Fibroblast of skin of right biceps (primary cell): ENCODE measurements around the gene HS2ST1.

Source experiments
- DNase-seq: peaks from one replicate; pipeline ENCODE4 v3.0.0-alpha.2; 2013

HS2ST1 gene

DNA sequence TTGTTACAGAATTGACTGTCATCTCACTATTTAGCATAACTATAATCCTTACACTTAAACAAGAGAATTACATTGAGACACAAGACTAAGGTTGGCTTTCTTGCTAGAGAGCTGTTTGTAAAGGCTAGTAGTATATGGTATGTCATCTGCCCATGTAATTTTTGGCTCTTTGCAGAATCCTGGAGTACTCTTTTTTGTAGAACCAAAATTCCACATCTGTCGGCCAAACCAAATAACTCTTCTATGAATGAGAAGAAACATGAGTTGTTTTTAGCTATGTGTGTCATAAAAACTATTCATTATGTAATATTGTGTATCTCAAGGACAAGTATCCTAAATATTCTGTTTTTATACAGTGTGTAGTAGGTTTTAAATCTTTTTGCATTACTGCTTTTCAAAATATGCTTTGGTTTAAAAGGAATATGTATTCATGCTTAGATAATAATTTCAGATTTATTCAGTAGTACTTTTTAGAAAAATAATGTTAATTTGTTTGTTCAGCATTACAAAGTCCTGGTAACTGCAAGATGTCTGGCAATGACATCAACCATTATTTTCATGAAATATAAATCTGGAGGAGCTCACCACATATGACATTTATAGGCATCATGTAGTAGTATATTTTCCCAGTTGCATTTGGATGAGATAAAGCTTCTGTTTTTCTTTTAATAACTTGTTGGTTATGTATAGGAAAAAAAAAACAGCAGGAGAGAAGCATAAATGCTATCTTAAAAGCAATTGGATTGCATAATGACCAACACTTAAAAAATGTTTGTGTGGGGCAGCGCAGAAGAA lies 159.8 kb downstream of the HS2ST1 start:
- peak; percentile 12 for DNase-seq

GRCh38 chr1:87077959-87078639 lies 163.7 kb downstream of the HS2ST1 start:
- DNase-seq: no peak

GRCh38 chr1:87084244-87084836 lies 169.9 kb downstream of the HS2ST1 start:
- peak; percentile 34 for DNase-seq

DNA sequence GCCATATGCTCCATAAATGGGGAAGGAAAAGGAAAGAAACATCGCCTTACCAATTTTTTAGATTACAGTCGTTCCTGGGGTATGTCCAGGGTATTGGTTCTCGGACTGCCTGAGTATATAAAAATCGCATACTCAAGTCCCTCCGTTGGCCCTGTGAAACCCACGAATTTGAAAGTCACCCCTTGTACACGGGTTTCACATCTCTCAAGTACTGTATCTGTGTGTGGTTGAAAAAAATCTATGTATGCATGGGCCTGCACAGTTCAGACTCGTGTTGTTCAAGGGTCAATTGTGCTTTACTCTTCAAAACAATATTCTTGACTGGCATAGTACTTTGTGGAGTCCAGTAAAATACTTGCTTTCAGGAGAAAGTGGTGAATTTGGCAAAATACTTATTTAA lies 171.7 kb downstream of the HS2ST1 start:
- DNase-seq: no peak

- no peak for DNase-seq
Observed at GRCh38 chr1:87089070-87089736, 174.8 kb downstream of the HS2ST1 start.

DNA sequence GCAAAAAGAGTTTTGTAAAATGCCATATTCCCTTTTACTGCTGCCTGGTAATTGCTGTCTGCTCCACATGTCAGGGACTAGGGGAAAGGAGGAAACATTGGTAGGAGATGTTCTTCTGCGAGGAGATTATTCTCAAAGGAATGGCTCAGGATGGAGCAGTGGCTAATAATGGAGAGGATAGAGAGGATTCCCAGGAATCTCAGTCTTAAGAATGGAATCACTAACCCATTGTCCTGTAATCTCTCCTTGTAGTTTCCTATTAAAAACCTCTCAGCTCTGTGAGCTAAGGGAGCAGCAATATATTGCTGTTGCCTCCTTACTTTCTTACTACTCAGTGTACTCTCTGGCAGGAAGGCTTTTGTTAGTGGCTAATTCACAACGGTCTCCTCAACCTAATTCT lies 175.4 kb downstream of the HS2ST1 start:
- no peak for DNase-seq

DNA sequence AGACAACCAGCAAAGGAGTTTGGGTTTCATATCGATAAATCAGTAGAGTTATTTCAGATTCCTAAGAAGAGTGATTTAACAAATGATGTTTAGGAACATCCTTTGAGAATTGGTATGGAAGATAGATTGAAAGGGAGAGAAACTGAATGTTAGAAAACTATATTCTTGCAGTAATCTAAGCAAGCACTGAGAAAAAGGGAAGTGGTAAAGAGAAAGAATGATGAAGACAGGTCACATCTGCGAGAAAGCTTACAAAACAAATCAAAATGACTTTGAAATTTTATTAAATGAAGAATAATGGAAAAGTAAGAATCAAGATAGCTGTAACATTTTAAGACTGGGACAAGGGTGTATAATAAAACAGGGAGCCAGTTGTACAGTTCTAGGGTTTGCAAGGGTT lies 177.0 kb downstream of the HS2ST1 start:
- no peak for DNase-seq

GRCh38 chr1:87092846-87093245 lies 178.4 kb downstream of the HS2ST1 start:
- DNase-seq: no peak

GRCh38 chr1:87093286-87093685 lies 178.9 kb downstream of the HS2ST1 start:
- no peak for DNase-seq

GRCh38 chr1:87094238-87094637 lies 179.8 kb downstream of the HS2ST1 start:
- DNase-seq: no peak

- DNase-seq: no peak
Observed at GRCh38 chr1:87100271-87100670, 185.8 kb downstream of the HS2ST1 start.

DNA sequence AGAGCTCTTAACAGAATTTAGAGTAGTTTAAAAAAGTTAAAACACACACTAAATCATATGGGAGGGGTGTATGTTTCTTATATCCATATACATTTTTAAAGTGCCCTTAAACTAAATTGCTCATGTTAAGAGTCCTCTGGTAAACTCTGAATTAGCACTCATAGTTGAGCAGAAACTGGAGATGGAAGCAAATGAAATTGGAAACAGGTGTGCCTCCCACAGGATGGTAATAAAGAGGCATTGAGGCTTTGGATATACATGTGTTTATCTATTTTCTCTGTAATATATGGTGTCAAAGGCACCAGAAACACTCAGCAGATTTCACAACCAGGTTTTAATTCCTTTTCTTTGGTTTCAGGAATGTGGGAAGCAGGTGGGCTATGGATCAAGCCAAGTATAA lies 188.6 kb downstream of the HS2ST1 start:
- DNase-seq: no peak

DNA sequence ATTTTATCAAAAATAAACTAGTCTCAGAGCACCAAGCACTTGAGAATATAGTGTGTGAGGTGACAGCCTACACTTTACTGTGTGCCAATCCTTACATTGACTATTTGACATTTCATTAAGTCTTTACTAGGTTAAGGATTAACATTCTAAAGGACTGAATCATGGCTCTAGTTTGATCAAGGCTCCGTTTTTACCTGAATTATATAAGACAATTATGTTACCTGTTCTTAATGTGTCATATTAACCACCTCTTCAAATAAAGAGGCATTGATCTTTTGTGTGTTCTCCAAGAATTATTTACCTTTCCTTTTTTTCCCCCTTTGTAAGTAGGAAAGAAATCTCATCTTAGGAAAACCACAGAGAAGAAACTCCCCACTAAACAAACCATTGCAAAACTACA lies 189.7 kb downstream of the HS2ST1 start:
- DNase-seq: no peak

DNA sequence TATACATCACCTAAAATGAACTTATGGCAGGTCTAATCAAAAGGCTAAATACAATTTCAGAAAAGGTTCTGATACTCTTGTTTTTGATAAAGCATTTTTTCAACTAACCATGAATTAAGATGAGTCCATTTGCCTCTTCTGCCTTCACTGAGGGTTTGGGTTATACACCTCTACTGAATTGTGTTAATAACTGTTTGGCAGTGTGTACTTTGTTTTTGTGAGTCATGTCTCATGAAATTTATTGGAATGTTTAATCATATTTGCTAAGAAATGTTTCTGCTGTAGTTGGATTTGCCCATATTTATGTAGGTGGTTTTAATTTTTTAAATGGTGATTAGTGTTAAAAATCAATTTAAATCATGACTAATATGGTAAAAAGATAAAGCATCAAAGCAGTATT lies 190.5 kb downstream of the HS2ST1 start:
- DNase-seq: no peak

- no peak for DNase-seq
Observed at GRCh38 chr1:87106144-87106543, 191.7 kb downstream of the HS2ST1 start.

DNA sequence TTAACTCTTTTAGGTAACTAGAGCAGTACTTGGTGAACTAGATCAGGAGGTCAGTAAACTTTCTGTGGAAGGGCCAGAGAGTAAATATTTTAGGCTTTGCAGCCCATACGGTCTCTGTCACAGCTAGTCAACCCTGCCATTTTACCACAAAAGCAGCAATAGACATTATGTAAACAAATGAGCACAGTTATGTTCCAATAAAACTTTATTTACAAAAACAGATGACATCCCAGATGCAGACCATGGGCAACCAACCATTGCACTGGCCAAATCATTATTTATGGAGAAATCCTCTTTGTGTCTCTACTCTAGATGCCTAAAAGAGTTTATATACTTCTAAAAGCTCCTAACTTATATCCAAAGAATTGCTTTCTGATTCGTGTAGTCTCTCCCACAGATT lies 192.4 kb downstream of the HS2ST1 start:
- no peak for DNase-seq

DNA sequence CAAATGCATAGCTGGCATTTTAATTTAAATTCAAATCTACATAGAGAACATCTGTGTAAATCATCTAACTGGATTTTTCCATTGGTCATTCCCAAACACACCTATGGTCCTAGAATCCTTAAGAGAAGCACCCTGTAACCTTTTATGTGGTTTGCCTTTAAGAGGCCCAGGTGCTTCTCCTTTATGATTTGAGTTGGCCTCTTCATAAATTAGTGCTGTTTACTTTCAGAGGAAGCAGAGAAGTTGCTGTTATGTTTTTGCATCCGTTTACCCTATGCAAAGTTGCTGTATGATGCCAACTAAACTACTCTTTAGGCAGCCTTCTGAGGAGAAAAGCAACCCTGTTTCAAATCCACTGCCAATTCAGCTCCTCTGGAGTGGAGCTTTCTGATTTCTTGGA lies 193.8 kb downstream of the HS2ST1 start:
- no peak for DNase-seq

DNA sequence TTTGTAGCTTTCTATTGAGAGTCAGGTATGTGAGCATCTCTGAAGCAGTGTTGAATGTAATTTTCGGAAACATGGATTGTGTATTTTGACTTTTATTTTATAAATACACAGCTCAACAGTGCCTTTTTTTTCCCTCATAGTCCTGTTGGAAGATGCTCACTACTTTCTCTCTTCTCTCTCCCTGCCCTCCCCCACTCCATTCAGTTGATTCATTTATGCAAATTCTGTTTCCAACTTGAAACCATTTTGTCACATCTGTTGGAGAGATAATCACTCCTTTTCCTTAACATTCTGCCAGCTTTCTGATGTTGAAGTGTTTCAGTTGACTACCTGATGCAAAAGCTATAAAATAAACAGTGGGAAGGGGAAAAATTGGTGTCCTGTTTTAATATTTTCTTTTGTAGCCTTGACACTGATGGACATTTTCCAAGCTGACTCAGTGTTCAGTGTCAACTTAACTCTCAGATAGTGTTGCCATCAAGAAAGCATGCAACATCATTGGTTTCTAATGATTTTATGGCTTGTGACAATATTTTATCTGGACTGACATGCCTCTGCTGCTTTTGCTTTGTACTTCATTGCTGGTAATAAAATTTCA lies 194.5 kb downstream of the HS2ST1 start:
- peak; percentile 39 for DNase-seq

GRCh38 chr1:87111659-87112371 lies 197.4 kb downstream of the HS2ST1 start:
- no peak for DNase-seq

GRCh38 chr1:87113313-87113712 lies 198.9 kb downstream of the HS2ST1 start:
- DNase-seq: peak; percentile 83

DNA sequence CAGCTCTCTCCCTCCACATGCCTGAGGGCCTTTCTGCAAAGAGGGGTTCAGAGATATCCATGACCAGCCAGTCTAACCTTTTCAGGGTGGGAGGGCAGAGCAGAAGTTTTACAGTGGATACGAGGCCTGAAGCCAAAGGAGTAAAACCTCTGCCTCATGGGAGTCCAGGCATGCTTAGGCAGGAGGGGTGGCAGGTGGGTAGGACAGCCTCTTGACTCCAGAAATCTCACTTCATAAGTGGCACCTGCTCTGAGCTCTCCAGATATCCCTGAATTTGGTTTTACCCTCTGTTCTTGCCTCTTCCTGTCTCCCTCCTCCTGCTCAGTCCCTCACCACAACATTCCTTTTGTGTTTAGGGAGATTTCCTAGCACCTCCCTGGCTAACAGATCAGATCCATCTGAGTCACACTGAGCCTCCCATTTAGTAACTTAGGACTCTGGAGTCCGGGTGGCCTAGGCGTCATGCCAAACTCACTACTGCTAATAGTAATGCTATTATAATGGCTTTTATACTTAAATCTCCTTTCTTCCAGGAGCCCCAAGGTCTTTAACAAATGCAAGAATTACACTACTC lies 201.0 kb downstream of the HS2ST1 start:
- peak; percentile 95 for DNase-seq

- no peak for DNase-seq
Observed at GRCh38 chr1:87115891-87116290, 201.5 kb downstream of the HS2ST1 start.
